ENCODE data around the gene TMEM179.

TMEM179 gene

DNA sequence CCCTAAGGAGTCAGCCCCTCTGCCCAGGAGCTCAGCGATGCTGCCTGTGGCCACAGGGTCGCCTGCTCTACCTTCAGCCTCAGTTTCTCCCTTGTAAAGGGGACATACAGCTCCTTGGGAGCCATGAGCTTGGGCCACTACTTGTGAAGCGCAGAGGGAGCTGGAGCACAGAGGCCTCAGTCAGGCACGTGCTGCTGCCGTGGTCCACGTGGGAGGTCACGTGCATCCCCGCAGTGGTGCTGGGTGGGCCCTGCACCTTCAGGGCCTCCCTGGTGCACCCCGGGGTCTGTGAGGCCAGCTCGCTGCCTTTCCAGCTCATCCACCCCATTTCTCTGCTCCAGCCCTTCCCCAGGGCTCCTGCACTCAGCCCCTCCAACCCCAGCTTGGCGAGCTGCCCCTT is 36.0 kb downstream of the TMEM179 start:
- ATAC-seq: no peak
- no peak for TF ChIP-seq ZNF8 (CRISPR knock-in tag; IDR thresholded peaks at IDR 0.05)
- TF ChIP-seq GLIS3 (CRISPR knock-in tag; IDR thresholded peaks at IDR 0.05): no peak
- no peak for TF ChIP-seq TCF4 (CRISPR knock-in tag; IDR thresholded peaks at IDR 0.05; ENCODE audit: borderline replicate concordance)
- no peak for TF ChIP-seq CSDC2 (CRISPR knock-in tag; IDR thresholded peaks at IDR 0.05)
- no peak for TF ChIP-seq SNAI2 (CRISPR knock-in tag; IDR thresholded peaks at IDR 0.05)
- TF ChIP-seq TOX (CRISPR knock-in tag; IDR thresholded peaks at IDR 0.05; ENCODE audit: borderline replicate concordance): no peak
- TF ChIP-seq, protein P1, sequence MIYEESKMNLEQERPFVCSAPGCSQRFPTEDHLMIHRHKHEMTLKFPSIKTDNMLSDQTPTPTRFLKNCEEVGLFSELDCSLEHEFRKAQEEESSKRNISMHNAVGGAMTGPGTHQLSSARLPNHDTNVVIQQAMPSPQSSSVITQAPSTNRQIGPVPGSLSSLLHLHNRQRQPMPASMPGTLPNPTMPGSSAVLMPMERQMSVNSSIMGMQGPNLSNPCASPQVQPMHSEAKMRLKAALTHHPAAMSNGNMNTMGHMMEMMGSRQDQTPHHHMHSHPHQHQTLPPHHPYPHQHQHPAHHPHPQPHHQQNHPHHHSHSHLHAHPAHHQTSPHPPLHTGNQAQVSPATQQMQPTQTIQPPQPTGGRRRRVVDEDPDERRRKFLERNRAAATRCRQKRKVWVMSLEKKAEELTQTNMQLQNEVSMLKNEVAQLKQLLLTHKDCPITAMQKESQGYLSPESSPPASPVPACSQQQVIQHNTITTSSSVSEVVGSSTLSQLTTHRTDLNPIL (CRISPR knock-in tag; IDR thresholded peaks at IDR 0.05; ENCODE audit: low read depth): no peak
- no peak for TF ChIP-seq ZC3H10 (CRISPR knock-in tag; IDR thresholded peaks at IDR 0.05)

DNA sequence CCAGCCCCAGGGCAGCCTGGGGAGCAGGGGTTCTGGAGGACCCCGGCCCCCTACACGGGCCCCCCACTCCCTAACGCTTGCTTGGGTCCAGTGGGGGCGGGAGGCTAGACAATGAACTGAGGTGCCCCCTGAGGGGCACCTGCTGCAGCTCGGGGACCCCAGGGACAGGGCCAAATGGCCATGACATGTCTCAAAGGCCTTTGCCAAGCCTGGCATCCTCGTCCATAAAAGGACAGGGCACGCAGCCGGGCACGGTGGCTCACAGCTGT is 36.7 kb downstream of the TMEM179 start:
- TF ChIP-seq ZNF565 (CRISPR knock-in tag; conservative IDR thresholded peaks at IDR 0.05; ENCODE audit: low read depth) (no peak), ARNTL (CRISPR knock-in tag; IDR thresholded peaks at IDR 0.05; ENCODE audit: borderline replicate concordance, low read depth) (no peak), GLIS3 (CRISPR knock-in tag; IDR thresholded peaks at IDR 0.05) (no peak), RARB (CRISPR knock-in tag; IDR thresholded peaks at IDR 0.05) (no peak), ZFP3 (CRISPR knock-in tag; IDR thresholded peaks at IDR 0.05) (no peak), PPARA (CRISPR knock-in tag; IDR thresholded peaks at IDR 0.05; ENCODE audit: borderline replicate concordance) (no peak), TOX (CRISPR knock-in tag; IDR thresholded peaks at IDR 0.05; ENCODE audit: borderline replicate concordance) (no peak)
- TF ChIP-seq, protein P1 (CRISPR knock-in tag; IDR thresholded peaks at IDR 0.05; ENCODE audit: low read depth): no peak
- TF ChIP-seq, protein P2, sequence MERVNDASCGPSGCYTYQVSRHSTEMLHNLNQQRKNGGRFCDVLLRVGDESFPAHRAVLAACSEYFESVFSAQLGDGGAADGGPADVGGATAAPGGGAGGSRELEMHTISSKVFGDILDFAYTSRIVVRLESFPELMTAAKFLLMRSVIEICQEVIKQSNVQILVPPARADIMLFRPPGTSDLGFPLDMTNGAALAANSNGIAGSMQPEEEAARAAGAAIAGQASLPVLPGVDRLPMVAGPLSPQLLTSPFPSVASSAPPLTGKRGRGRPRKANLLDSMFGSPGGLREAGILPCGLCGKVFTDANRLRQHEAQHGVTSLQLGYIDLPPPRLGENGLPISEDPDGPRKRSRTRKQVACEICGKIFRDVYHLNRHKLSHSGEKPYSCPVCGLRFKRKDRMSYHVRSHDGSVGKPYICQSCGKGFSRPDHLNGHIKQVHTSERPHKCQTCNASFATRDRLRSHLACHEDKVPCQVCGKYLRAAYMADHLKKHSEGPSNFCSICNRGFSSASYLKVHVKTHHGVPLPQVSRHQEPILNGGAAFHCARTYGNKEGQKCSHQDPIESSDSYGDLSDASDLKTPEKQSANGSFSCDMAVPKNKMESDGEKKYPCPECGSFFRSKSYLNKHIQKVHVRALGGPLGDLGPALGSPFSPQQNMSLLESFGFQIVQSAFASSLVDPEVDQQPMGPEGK (CRISPR knock-in tag; IDR thresholded peaks at IDR 0.05; ENCODE audit: borderline replicate concordance): no peak
- TF ChIP-seq, protein P3, sequence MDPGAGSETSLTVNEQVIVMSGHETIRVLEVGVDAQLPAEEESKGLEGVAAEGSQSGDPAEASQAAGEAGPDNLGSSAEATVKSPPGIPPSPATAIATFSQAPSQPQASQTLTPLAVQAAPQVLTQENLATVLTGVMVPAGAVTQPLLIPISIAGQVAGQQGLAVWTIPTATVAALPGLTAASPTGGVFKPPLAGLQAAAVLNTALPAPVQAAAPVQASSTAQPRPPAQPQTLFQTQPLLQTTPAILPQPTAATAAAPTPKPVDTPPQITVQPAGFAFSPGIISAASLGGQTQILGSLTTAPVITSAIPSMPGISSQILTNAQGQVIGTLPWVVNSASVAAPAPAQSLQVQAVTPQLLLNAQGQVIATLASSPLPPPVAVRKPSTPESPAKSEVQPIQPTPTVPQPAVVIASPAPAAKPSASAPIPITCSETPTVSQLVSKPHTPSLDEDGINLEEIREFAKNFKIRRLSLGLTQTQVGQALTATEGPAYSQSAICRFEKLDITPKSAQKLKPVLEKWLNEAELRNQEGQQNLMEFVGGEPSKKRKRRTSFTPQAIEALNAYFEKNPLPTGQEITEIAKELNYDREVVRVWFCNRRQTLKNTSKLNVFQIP (CRISPR knock-in tag; IDR thresholded peaks at IDR 0.05; ENCODE audit: borderline replicate concordance, low read depth): no peak
- TF ChIP-seq, protein P4, sequence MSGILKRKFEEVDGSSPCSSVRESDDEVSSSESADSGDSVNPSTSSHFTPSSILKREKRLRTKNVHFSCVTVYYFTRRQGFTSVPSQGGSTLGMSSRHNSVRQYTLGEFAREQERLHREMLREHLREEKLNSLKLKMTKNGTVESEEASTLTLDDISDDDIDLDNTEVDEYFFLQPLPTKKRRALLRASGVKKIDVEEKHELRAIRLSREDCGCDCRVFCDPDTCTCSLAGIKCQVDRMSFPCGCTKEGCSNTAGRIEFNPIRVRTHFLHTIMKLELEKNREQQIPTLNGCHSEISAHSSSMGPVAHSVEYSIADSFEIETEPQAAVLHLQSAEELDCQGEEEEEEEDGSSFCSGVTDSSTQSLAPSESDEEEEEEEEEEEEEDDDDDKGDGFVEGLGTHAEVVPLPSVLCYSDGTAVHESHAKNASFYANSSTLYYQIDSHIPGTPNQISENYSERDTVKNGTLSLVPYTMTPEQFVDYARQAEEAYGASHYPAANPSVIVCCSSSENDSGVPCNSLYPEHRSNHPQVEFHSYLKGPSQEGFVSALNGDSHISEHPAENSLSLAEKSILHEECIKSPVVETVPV (CRISPR knock-in tag; IDR thresholded peaks at IDR 0.05): no peak
- ATAC-seq: no peak

DNA sequence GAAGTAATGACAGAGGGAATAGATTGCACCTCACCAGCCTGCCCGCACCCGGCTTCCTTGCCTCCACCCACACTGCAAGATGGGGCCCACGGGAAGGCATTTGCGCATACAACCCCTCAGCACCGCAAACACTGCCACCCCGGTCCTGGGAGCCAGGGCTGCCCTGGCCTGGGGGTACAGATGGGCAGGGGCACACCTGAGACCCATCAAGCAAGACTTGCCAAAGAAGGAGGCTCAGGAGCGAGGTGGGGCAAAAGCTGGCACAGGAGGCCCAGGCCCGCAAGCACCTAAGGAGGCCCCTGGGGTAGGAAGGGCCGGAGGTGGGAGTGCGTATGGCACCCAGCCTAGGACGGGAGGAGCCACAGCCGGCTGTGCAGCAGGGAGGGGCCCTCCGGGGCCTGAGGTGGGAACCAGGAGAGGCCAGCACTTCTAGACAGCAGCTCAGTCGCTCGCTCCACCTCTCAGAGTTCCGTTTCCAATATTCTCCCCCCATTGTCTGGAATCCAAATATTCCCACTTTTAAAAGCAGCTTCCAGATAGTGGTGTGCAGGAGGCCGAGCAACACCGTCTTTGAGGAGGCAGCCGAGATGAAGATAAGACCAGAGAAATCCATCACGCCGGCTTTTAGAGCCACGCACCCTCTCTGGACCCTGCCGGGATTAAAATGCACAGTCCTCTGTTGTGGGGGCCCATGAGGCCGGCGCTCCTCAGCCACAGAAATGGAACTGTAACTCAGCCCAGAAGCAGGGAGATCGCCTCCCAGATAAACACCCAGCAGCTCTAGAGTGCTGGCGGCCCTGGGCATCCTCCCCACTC is 37.2 kb downstream of the TMEM179 start:
- no peak for ATAC-seq
- TF ChIP-seq GLIS3 (CRISPR knock-in tag; IDR thresholded peaks at IDR 0.05) (no peak), ZC3H10 (CRISPR knock-in tag; IDR thresholded peaks at IDR 0.05) (no peak), OSR1 (CRISPR knock-in tag; IDR thresholded peaks at IDR 0.05) (no peak), ZFP3 (CRISPR knock-in tag; IDR thresholded peaks at IDR 0.05) (no peak), CSDC2 (CRISPR knock-in tag; IDR thresholded peaks at IDR 0.05) (no peak)
- TF ChIP-seq, protein P1 (CRISPR knock-in tag; IDR thresholded peaks at IDR 0.05; ENCODE audit: low read depth): no peak

All from SK-N-SH treated with all-trans-retinoic acid at 6 μM for 48 hours (cell line).